ENCODE data around the gene TSKU. TPM values are rescaled to one million over a fixed set of nuclear protein-coding genes. Genes with fewer than 3 reads are reported as not detected.

TSKU gene
- total RNA-seq, 1 donor from 2014 or later = 121 TPM

DNA sequence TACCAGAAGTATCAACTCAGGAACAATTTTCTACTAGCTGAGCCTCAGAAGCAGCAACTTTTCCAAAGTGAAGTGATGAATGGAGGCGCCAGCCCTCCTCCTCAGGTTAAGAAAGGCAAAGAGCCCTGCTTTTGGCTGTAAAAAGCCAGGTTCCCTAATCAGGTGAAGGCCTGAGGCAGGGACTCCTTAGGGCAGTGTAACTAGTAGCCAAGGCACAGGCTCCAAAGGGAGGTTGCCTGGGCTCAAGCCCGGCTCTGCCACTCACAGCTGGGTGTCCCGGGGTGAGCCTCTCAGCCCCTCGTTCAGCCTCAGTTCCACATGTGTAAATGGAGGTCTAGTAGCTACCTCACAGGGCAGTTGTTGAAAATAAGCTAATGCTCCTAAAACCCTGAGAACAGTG, 19.5 kb downstream of the TSKU start:
- DNase-seq (ENCODE audit: low spot score in 2 of 2) = peak in 1 of 2 donors; percentile 57
- no peak for TF ChIP-seq CTCF (IDR thresholded peaks at IDR 0.05)
- no peak overlapping the region for H3K27ac ChIP-seq
- no peaks in the 10 kb centered on the region for H3K27me3 ChIP-seq
- peaks cover 0 to 11% of the 10 kb centered on the region in 2 donors for H3K4me1 ChIP-seq
- H3K9me3 ChIP-seq = no peaks in the 10 kb centered on the region
- H3K4me3 ChIP-seq = no peak overlapping the region
- H3K36me3 ChIP-seq = peaks cover 0 to 1% of the 10 kb centered on the region in 2 donors
- intact Hi-C loops (cut with DNase I) = no loop called here

DNA sequence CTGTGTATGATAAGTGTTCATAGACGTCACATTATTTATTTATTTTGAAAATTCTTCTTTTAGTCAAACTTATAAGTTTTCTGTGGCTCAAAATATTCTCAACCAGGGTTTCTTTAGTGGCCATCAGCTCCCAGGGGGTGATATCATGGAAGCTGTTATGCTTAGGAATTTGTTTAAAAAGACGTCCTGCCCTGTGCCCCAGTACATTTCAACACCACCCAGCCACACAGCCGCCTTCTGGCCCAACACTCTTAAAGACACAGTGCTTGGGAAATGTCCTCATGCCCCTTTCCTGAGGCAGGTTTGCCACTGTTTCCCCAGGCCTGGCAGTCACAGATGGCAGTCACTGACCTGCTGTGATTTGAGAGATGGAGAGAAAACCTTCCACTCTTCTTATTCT, 19.9 kb downstream of the TSKU start:
- Histone ChIP-seq H3K4me3 (no peak overlapping the region), H3K27ac (peak overlapping the region in 1 of 2 donors; percentile 29), H3K9me3 (no peaks in the 10 kb centered on the region), H3K4me1 (peaks cover 0 to 14% of the 10 kb centered on the region in 2 donors), H3K27me3 (no peaks in the 10 kb centered on the region), H3K36me3 (no peaks in the 10 kb centered on the region)
- peak in 1 of 2 donors; percentile 70 for DNase-seq (ENCODE audit: low spot score in 2 of 2)
- intact Hi-C loops (cut with DNase I) = no loop called here
- no peak for TF ChIP-seq CTCF (IDR thresholded peaks at IDR 0.05)

GRCh38 chr11:76803811-76804600, 20.9 kb downstream of the TSKU start:
- Histone ChIP-seq H3K9me3 (no peaks in the 10 kb centered on the region), H3K36me3 (no peaks in the 10 kb centered on the region), H3K4me3 (no peak overlapping the region), H3K4me1 (peaks cover 0 to 14% of the 10 kb centered on the region in 2 donors), H3K27ac (no peak overlapping the region), H3K27me3 (no peaks in the 10 kb centered on the region)
- intact Hi-C loops (cut with DNase I) = no loop called here
- DNase-seq (ENCODE audit: low spot score in 2 of 2) = peak in 1 of 2 donors; percentile 61
- TF ChIP-seq CTCF (IDR thresholded peaks at IDR 0.05) = no peak

DNA sequence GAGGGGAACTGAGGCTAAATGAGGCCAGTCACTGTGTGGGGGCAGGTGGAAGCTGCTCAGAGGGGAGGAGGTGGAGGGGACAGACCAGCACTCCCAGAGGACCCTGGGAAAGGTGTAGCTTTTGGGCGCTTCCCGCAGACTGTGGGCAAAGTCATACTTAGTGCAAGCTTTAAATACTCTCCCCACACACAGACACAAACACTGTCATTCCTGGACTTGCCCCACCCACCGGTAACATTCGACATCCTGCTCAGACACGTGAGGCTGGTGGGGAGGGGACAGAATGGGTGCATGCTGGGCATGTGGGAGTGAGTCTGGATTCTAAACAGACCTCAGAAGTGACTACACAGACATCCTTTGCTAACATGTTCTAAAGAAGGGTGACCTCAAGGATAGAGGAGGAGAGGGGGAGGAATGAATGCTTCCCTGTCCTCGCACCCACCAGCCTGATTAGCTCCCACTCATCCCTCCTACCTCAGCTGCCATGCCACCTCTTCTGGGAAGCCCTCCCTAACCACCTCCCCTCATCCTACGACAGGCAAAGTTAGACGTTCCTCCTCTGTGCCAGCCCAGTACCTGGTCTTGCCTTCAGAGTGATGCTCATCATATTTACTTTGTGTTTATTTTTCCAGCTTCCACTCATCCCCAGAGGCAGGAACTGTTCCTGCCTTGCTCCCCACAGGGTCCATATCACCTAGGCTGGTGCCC, 22.2 kb downstream of the TSKU start:
- no peaks in the 10 kb centered on the region for H3K27me3 ChIP-seq
- no peaks in the 10 kb centered on the region for H3K36me3 ChIP-seq
- H3K4me1 ChIP-seq = peaks cover 0 to 10% of the 10 kb centered on the region in 2 donors
- intact Hi-C loops (cut with DNase I) = no loop called here
- no peak overlapping the region for H3K4me3 ChIP-seq
- H3K27ac ChIP-seq = no peak overlapping the region
- peak in 1 of 2 donors; percentile 52 for DNase-seq (ENCODE audit: low spot score in 2 of 2)
- TF ChIP-seq CTCF (IDR thresholded peaks at IDR 0.05) = no peak
- no peaks in the 10 kb centered on the region for H3K9me3 ChIP-seq

- no peak overlapping the region for H3K27ac ChIP-seq
- H3K36me3 ChIP-seq = no peaks in the 10 kb centered on the region
- DNase-seq (ENCODE audit: low spot score in 2 of 2) = peak in 1 of 2 donors; percentile 62
- intact Hi-C loops (cut with DNase I) = loop anchor here (2.0 kb wide), 1 partner anchor 55 kb away; the partner anchor contains the start of gene ACER3
- H3K4me3 ChIP-seq = no peak overlapping the region
- peaks cover 0 to 10% of the 10 kb centered on the region in 2 donors for H3K4me1 ChIP-seq
- H3K27me3 ChIP-seq = no peaks in the 10 kb centered on the region
- no peak for TF ChIP-seq CTCF (IDR thresholded peaks at IDR 0.05)
- no peaks in the 10 kb centered on the region for H3K9me3 ChIP-seq
Measured at GRCh38 chr11:76806131-76806530, 23.0 kb downstream of the TSKU start.
